ENCODE results near the gene PCDHGA7.
"Not testable (repeated sequence)": the region's sequence is repeated elsewhere in the genome, so short reads cannot be mapped to it uniquely, and the experiment has no call there.

PCDHGA7 gene

GRCh38 chr5:141398608-141399007 lies 16.1 kb downstream of the PCDHGA7 start:
- DNase-seq (ENCODE audit: low spot score): no peak

DNA sequence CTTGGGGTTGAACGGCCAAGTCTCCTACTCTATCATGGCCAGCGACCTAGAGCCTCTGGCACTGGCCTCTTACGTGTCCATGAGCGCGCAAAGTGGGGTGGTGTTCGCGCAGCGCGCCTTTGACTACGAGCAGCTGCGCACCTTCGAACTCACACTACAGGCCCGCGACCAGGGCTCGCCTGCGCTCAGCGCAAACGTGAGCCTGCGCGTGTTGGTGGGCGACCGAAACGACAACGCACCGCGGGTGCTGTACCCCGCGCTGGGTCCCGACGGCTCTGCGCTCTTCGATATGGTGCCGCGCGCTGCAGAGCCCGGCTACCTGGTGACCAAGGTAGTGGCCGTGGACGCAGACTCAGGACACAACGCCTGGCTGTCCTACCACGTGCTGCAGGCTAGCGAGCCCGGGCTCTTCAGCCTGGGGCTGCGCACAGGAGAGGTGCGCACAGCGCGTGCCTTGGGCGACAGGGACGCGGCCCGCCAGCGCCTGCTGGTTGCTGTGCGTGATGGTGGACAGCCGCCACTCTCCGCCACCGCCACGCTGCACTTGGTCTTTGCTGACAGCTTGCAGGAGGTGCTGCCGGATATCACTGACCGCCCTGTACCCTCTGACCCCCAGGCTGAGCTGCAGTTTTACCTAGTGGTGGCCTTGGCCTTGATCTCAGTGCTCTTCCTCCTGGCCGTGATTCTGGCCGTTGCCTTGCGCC lies 17.2 kb downstream of the PCDHGA7 start:
- no peak for DNase-seq (ENCODE audit: low spot score)

DNA sequence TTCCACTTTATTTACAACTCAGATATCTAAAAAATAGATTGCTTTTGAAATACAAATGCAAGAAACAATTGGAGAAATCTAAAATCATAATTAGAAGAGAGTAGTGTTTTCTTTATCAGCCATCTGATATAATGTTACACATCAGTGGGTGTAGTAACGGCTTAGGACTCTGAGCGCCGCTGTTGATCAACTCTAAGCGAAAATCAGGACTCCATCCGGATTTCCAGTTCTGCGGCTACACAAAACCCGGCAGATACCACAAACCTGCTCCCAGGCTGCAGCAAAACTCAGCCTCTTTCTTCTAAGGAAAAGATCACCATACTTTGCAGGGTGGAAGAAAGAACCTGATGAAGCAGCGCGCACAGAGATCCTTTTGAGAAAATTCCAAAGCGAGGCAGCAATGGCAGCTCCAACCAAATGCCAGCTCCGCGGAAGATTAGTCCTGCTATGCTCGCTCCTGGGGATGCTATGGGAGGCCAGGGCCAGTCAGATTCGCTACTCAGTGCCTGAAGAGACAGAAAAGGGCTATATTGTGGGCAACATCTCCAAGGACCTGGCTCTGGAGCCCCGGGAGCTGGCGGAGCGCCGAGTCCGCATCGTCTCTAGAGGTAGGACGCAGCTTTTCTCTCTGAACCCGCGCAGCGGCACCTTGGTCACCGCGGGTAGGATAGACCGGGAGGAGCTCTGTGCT lies 20.2 kb downstream of the PCDHGA7 start, which contains the start of gene PCDHGA9:
Gene PCDHGA9 (plus strand): TSS at position 226 of the 691 bp plus-strand sequence. CDS start 175 bp downstream, at position 401.
- peak; percentile 29 for DNase-seq (ENCODE audit: low spot score)

GRCh38 chr5:141403387-141403786 lies 20.8 kb downstream of the PCDHGA7 start:
- DNase-seq (ENCODE audit: low spot score): no peak

GRCh38 chr5:141407790-141408505 lies 25.4 kb downstream of the PCDHGA7 start, which contains the start of gene PCDHGB6:
PCDHGB6 (plus strand) TSS chr5:141408021; CDS start chr5:141408203, 182 bp downstream.
- peak; percentile 25 for DNase-seq (ENCODE audit: low spot score)

DNA sequence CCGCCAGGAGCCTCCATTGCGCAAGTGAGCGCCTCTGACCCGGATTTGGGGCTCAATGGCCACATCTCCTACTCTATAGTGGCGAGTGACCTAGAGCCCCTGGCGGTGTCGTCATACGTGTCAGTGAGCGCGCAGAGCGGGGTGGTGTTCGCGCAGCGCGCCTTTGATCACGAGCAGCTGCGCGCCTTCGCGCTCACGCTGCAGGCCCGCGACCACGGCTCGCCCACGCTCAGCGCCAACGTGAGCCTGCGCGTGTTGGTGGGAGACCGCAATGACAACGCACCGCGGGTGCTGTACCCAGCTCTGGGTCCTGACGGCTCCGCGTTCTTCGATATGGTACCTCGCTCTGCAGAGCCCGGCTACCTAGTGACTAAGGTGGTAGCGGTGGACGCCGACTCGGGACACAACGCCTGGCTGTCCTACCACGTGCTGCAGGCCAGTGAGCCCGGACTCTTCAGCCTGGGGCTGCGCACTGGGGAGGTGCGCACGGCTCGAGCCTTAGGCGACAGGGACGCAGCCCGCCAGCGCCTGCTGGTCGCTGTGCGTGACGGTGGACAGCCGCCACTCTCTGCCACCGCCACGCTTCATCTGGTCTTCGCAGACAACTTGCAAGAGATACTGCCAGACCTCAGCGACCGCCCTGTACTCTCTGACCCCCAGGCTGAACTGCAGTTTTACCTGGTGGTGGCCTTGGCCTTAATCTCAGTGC lies 27.2 kb downstream of the PCDHGA7 start:
- no peak for DNase-seq (ENCODE audit: low spot score)

DNA sequence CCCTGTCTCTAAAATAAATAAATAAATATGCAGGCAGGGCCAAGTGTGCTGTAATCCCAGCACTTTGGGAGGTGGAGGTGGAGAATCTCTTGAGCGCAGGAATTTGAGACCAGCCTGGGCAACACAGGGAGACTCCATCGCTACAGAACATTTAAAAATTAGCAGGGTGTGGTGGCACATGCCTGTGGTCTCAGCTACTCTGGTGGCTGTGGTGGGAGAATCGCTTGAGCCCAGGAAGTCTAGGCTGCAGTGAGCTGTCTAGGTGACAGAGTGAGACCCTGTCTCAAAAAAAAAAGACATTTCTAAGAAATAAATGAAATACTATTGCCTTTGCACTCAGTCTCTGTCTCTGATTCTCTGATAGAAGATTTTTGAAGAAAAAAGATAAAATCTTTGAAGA lies 29.0 kb downstream of the PCDHGA7 start:
- no peak for DNase-seq (ENCODE audit: low spot score)

DNA sequence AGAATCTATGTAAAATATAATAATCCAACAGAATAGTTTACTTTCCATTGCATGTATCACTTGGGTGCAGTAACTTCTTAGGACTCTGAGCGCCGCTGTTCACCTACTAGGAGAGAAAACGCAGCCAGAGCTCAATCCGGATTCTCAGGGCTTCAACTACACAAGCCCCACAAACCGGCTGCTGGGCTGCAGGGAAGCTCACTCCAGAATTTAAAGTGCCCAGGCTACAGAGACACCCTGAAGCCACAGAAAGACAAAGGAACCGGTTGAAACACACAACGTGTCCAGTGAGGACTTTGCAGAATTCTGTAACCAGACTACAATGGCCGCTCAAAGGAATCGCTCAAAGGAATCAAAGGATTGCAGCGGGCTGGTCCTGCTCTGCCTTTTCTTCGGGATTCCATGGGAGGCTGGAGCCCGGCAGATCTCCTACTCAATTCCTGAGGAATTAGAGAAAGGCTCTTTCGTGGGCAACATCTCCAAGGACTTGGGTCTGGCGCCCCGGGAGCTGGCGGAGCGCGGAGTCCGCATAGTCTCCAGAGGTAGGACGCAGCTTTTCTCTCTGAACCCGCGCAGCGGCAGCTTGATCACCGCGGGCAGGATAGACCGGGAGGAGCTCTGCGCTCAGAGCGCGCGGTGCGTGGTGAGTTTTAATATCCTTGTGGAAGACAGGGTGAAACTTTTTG lies 30.5 kb downstream of the PCDHGA7 start, which contains the start of gene PCDHGA10:
Gene PCDHGA10 (plus strand): TSS at position 134 of the 686 bp plus-strand sequence. CDS start 189 bp downstream, at position 323.
- DNase-seq (ENCODE audit: low spot score): peak; percentile 71

- no peak for DNase-seq (ENCODE audit: low spot score)
Measured at GRCh38 chr5:141413540-141414069, 31.1 kb downstream of the PCDHGA7 start.

DNA sequence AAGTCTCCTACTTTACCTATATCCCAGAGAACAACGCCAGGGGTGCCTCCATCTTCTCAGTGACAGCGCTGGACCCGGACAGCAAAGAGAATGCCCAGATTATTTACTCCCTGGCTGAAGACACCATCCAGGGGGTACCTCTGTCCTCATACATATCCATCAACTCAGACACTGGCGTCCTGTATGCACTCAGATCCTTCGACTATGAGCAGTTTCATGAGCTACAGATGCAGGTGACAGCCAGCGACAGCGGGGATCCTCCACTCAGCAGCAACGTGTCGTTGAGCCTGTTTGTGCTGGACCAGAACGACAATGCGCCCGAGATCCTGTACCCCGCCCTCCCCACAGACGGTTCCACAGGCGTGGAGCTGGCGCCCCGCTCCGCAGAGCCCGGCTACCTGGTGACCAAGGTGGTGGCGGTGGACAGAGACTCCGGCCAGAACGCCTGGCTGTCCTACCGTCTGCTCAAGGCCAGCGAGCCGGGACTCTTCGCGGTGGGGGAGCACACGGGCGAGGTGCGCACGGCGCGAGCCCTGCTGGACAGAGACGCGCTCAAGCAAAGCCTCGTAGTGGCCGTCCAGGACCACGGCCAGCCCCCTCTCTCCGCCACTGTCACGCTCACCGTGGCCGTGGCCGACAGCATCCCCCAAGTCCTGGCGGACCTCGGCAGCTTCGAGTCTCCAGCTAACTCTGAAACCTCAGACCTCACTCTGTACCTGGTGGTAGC lies 32.2 kb downstream of the PCDHGA7 start:
- not testable (repeated sequence) for DNase-seq (ENCODE audit: low spot score)

DNA sequence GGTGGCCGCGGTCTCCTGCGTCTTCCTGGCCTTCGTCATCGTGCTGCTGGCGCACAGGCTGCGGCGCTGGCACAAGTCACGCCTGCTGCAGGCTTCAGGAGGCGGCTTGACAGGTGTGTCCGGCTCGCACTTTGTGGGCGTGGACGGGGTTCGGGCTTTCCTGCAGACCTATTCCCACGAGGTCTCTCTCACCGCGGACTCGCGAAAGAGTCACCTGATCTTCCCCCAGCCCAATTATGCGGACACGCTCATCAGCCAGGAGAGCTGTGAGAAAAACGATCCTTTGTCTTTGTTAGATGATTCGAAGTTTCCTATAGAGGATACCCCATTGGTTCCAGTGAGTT lies 32.7 kb downstream of the PCDHGA7 start:
- DNase-seq (ENCODE audit: low spot score): not testable (repeated sequence)

DNA sequence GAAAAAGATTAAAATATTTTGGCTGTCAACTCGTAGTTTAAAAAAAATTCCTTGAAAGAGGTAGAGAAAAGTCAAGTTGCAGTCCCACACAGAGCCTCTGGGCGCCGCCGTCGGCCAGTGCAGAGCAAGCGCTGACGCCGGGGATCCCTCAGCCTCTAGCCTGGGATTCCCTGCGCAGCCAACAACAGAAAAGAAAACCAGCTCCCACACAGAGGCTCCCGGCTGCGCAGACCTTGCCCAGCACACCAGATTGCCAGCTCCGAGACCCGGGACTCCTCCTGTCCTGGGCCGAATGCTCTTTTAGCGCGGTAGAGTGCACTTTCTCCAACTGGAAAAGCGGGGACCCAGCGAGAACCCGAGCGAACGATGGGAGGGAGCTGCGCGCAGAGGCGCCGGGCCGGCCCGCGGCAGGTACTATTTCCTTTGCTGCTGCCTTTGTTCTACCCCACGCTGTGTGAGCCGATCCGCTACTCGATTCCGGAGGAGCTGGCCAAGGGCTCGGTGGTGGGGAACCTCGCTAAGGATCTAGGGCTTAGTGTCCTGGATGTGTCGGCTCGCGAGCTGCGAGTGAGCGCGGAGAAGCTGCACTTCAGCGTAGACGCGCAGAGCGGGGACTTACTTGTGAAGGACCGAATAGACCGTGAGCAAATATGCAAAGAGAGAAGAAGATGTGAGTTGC lies 35.1 kb downstream of the PCDHGA7 start, which contains the start of gene PCDHGB7:
Gene PCDHGB7 (plus strand): TSS at position 184 of the 679 bp plus-strand sequence. CDS start 183 bp downstream, at position 367.
- peak; percentile 48 for DNase-seq (ENCODE audit: low spot score)

- no peak for DNase-seq (ENCODE audit: low spot score)
Measured at GRCh38 chr5:141419074-141419880, 36.7 kb downstream of the PCDHGA7 start.

DNA sequence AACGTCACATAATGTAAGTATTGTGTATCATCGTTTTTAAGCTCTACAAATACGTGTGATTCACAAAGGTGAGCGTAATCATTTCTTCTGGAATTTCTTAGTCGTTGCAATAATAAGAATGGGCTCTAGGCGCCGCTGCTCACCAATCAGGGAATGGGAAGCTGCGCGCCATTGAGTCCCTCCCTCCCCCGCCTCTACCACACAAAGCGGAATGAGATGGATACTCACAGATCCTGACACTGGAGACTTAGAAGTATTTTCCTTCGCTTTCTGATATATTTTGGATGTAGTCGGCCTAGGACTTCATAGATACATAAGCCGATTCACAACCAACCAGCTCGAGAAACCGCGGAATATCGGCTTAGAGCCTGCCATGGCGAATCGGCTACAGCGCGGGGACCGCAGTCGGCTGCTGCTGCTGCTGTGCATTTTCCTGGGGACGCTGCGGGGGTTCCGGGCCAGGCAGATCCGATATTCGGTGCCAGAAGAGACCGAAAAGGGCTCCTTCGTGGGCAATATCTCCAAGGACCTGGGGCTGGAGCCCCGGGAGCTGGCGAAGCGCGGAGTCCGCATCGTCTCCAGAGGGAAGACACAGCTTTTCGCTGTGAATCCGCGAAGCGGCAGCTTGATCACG lies 38.4 kb downstream of the PCDHGA7 start, which contains the start of gene PCDHGA11:
Gene PCDHGA11 (plus strand): TSS at position 197 of the 634 bp plus-strand sequence. CDS start 177 bp downstream, at position 374.
- DNase-seq (ENCODE audit: low spot score): no peak

- no peak for DNase-seq (ENCODE audit: low spot score)
Measured at GRCh38 chr5:141421489-141421855, 38.9 kb downstream of the PCDHGA7 start.

- DNase-seq (ENCODE audit: low spot score): no peak
Measured at GRCh38 chr5:141422742-141423291, 40.3 kb downstream of the PCDHGA7 start.

DNA sequence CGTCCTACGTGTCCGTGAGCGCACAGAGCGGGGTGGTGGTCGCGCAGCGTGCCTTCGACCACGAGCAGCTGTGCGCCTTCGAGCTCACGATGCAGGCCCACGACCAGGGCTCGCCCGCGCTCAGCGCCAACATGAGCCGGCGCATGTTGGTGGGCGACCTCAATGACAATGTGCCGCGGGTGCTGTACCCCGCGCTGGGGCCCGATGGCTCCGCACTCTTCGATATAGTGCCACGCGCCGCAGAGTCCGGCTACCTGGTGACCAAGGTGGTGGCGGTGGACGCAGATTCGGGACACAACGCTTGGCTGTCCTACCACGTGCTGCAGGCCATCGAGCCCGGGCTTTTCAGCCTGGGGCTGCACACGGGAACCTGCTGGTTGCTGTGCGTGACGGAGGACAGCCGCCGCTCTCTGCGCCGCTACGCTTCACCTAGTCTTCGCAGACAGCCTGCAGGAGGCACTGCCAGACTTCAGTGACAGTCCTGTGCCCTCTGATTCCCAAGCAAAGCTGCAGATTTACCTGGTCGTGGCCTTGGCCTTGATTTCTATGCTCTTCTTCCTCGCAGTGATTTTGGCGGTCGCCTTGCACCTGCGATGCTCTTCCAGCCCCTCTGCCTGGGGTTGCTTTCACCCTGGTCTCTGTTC lies 45.4 kb downstream of the PCDHGA7 start:
- no peak for DNase-seq (ENCODE audit: low spot score)

Data from LoVo (cell line).